Stimulated activated memory B cell treated with anti-CD40 and anti-IgM and Interleukin-4, amounts not matched to agents 10 μg/mL and 1 μg/mL and 100 μg/mL, for 72 hours (primary cell): ENCODE data around the gene REC114.
A peak's percentile ranks its signal among the peaks of the same experiment; 100 is the strongest.
"Not testable (repeated sequence)": the region's sequence is repeated elsewhere in the genome, so short reads cannot be mapped to it uniquely, and the experiment has no call there.

ENCODE experiments used
- ATAC-seq: fragments of 150-1000 bp; cut with Tn5 transposase; 2 replicates; pipeline ENCODE4 v1.10.0; 2021
- H3K27ac Mint-ChIP-seq: one replicate; pipeline ENCODE4 v1.8.0; 2022; ENCODE audit warnings: mild to moderate bottlenecking, mixed read lengths
- H3K27me3 Mint-ChIP-seq: one replicate; pipeline ENCODE4 v1.8.0; 2022; ENCODE audit warnings: mixed read lengths
- H3K36me3 Mint-ChIP-seq: one replicate; pipeline ENCODE4 v1.8.0; 2022; ENCODE audit warnings: mixed read lengths
- H3K4me1 Mint-ChIP-seq: one replicate; pipeline ENCODE4 v1.8.0; 2022; ENCODE audit warnings: mixed read lengths
- H3K4me3 Mint-ChIP-seq: one replicate; pipeline ENCODE4 v1.8.0; 2022; ENCODE audit warnings: mild to moderate bottlenecking, moderate library complexity, mixed read lengths
- H3K9me3 Mint-ChIP-seq: one replicate; pipeline ENCODE4 v1.8.0; 2022; ENCODE audit warnings: mixed read lengths

REC114 gene

DNA sequence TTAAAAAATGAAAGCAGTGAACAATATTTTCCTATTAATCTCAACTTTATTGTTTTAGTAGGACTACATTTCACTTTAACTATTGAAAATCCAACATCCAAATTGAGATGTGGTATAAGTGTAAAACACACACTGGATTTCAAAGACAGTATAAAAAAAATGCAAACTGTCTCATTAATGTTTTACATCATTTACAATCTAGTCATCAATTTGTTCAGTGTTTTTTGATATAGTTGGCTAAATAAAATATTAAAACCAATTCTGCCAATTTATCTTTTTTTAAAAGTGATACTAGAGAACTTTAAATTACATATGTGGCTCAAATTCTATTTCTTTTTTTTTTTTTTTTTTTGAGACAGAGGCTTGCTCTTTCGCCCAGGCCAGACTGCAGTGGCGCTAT is 95.2 kb downstream of the REC114 start:
- H3K4me1 Mint-ChIP-seq: no peaks in the 10 kb centered on the region
- ATAC-seq: no peak
- no peaks in the 10 kb centered on the region for H3K27me3 Mint-ChIP-seq
- no peaks in the 10 kb centered on the region for H3K36me3 Mint-ChIP-seq
- no peaks in the 10 kb centered on the region for H3K9me3 Mint-ChIP-seq
- H3K27ac Mint-ChIP-seq: no peak overlapping the region
- no peak overlapping the region for H3K4me3 Mint-ChIP-seq

DNA sequence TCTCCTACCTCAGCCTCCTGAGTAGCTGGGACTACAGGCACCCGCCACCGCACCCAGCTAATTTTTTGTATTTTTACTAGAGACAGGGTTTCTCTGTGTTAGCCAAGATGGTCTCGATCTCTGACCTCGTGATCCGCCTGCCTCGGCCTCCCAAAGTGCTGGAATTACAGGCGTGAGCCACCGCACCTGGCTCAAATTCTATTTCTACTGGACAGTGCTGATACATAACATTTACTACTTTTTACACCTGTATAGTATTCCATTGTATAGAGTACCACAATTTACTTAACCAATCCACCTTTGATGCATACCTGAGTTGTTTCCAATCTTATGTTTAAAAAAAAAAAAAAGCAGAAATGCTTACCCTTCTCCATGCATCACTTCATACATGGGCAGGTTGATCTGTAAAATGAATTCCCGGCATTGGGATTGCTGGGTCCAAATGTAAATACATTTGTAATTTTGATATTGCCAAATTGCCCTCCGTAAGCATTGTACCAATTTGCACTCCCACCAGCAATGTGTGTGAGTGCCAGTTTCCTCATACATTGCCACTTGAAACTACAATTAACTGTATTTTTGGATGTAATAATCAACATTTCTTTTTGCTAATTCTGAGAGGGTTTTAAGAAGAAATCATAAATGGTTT is 95.7 kb downstream of the REC114 start:
- no peak for ATAC-seq
- no peak overlapping the region for H3K4me3 Mint-ChIP-seq
- H3K27ac Mint-ChIP-seq: no peak overlapping the region

DNA sequence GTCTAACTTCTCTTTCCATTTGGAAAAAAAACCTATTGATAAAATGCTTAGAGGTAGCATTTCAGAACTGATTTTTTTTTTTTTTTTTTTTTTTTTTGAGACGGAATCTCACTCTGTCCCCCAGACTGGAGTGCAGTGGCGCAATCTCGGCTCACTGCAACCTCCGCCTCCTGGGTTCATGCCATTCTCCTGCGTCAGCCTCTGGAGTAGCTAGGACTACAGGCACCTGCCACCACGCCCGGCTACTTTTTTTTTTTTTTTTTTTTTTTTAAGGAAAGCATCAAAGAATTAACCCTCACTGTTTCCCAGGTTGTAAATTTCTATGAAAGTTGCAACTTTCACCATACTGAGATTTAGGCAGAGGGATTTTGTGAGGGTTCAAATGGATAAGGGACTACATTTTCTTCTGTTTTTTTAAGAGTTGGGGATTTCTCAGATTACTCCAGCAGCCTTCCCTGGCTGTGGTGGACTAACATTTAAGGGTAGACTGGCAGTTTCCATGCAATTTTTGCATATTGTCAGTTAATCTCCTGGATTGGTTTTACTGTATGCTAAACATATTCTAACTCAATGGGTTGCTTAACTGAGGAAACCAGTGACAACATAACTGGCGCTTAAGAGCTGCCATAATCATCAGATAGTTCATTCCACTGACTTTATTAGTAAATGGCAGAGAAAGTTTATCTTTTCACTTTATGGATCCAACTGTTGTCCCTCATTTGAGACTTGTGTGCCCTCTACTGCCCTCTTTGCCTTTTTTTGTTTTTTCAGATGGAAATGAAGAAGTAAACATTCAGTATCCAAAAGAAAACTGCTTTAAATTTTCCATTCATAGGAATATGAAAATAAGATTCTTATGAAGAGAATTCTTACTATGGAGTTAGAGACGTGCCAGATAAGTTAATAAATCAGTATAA is 96.5 kb downstream of the REC114 start:
- H3K4me3 Mint-ChIP-seq: no peak overlapping the region
- H3K27ac Mint-ChIP-seq: no peak overlapping the region
- H3K27me3 Mint-ChIP-seq: no peaks in the 10 kb centered on the region
- H3K9me3 Mint-ChIP-seq: no peaks in the 10 kb centered on the region
- H3K4me1 Mint-ChIP-seq: no peaks in the 10 kb centered on the region
- no peaks in the 10 kb centered on the region for H3K36me3 Mint-ChIP-seq
- ATAC-seq: no peak

More for the DNA sequence above, 95.7 kb downstream of the REC114 start:
- Mint-ChIP-seq H3K36me3 (no peaks in the 10 kb centered on the region), H3K4me1 (no peaks in the 10 kb centered on the region), H3K9me3 (no peaks in the 10 kb centered on the region), H3K27me3 (no peaks in the 10 kb centered on the region)

DNA sequence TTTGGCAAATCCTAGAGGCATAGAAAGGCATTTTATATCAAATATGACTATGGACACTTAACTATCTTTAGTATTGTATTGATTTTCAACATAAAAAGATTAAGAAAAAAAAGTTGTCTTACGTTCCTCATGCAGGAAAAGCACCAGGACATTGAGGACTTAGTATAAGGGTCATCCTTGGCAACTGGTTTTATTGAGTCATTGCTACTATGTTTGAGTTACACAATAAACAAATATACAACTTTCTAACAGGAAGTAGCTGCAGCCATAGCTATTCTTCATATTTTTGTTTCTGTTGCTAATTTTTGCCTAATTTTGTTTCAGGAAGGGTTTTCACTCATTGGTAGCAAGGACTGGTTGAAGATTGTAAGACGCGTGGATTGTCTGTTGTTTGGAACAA is 97.2 kb downstream of the REC114 start:
- Mint-ChIP-seq H3K9me3 (no peaks in the 10 kb centered on the region), H3K27ac (no peak overlapping the region), H3K4me3 (no peak overlapping the region), H3K36me3 (peaks cover 3% of the 10 kb centered on the region), H3K27me3 (no peaks in the 10 kb centered on the region), H3K4me1 (no peaks in the 10 kb centered on the region)
- ATAC-seq: no peak

DNA sequence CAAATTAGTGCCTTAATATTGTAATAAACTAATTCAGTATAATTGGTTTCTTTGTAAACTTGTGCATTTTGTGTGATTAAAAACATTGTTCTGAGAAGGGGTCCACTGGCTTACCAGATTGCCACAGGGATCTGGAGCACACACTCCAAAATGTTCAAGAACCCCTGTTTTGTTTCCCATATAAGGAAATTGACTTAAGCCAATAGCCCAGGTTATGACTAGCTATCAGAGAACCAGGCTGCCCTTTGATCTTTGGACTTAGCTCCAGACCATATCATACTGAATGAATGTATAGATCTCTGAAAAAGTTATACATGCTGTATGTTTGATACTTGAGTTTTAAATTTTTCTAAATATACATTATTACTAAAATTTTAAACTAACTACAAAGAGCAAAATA is 98.5 kb downstream of the REC114 start:
- H3K9me3 Mint-ChIP-seq: no peaks in the 10 kb centered on the region
- H3K4me1 Mint-ChIP-seq: no peaks in the 10 kb centered on the region
- peaks cover 5% of the 10 kb centered on the region for H3K36me3 Mint-ChIP-seq
- no peaks in the 10 kb centered on the region for H3K27me3 Mint-ChIP-seq
- no peak for ATAC-seq
- no peak overlapping the region for H3K27ac Mint-ChIP-seq
- no peak overlapping the region for H3K4me3 Mint-ChIP-seq

DNA sequence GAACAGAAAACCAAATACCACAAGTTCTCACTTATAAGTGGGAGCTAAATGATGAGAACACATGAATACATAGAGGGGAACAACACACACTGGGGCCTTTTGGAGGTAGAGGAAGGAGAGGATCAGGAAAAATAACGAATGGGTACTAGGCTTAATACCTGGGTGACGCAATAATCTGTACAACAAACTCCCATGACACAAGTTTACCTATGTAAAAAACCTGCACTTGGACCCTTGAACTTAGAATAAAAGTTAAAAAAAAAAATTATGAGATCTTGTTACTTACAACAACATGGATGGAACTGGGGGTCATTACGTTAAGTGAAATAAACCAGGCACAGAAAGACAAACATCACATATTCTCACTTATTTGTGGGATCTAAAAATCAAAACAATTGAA is 106.0 kb downstream of the REC114 start:
- H3K4me1 Mint-ChIP-seq, ATAC-seq: not testable (repeated sequence)

DNA sequence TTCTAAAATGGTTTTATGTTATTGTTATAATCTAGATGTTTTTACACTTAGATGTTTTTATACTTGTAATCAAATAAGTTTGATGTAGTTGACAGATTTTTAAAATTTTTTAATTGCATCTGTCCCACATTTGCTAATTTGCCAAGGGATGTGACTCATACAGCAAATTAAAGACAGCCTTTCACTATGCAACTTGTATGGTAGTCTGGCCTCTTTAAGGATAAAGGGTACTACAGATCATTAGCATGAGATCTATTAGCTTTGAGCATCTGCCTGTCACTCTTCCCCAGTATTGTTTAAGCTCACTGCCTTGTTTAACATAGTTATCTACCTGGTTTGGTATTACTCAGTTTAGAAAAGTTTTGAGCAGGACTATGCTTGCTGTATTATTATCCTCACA is 107.2 kb downstream of the REC114 start:
- Mint-ChIP-seq H3K27ac (no peak overlapping the region), H3K9me3 (peaks cover 3% of the 10 kb centered on the region), H3K4me1 (no peaks in the 10 kb centered on the region), H3K4me3 (no peak overlapping the region), H3K36me3 (peaks cover 1% of the 10 kb centered on the region), H3K27me3 (no peaks in the 10 kb centered on the region)
- no peak for ATAC-seq

More for the DNA sequence above, 106.0 kb downstream of the REC114 start:
- not testable (repeated sequence) for H3K27ac Mint-ChIP-seq, H3K4me3 Mint-ChIP-seq, H3K36me3 Mint-ChIP-seq, H3K27me3 Mint-ChIP-seq, H3K9me3 Mint-ChIP-seq

DNA sequence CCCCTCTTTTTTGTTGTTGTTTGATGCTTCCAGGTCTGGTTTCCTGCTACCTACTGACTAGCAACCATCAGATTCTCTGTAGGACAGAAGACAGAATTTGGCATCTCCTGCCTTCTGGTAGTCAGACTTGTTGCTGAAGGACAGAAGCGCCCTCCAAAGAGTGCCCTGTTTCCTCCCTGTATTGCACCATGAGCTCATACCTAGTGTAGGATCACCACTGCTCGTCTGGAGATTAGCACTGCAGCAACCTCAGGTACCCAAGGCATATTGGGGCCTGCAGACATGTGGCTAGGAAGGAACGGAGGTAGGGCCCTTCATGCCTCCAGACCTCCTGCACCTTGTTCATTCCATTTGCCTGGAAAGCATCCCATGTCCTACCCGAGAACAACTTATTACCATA is 112.1 kb downstream of the REC114 start:
- H3K27ac Mint-ChIP-seq: no peak overlapping the region
- no peaks in the 10 kb centered on the region for H3K9me3 Mint-ChIP-seq
- H3K4me1 Mint-ChIP-seq: no peaks in the 10 kb centered on the region
- H3K36me3 Mint-ChIP-seq: peaks cover 12% of the 10 kb centered on the region
- no peak for ATAC-seq
- no peak overlapping the region for H3K4me3 Mint-ChIP-seq
- H3K27me3 Mint-ChIP-seq: no peaks in the 10 kb centered on the region

DNA sequence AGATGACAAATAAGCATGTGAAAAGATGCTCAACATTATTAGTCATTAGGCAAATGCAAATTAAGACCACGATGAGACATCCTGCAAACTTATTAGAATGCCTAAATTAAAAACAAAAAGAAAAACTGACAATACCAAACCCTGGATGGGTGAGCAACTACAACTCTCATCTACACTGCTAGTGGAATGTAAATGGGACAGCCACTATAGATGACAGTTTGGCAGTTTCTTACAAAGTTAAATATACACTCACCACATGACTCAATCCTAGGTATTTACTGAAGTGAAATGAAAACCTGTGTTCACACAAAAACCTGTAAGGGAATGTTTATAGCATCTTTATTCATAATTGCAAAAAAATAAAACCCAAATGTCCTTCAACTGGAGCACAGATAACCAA is 115.6 kb downstream of the REC114 start:
- no peaks in the 10 kb centered on the region for H3K4me1 Mint-ChIP-seq
- no peak overlapping the region for H3K4me3 Mint-ChIP-seq
- no peak overlapping the region for H3K27ac Mint-ChIP-seq
- H3K36me3 Mint-ChIP-seq: peaks cover 27% of the 10 kb centered on the region
- H3K9me3 Mint-ChIP-seq: no peaks in the 10 kb centered on the region
- no peak for ATAC-seq
- H3K27me3 Mint-ChIP-seq: no peaks in the 10 kb centered on the region

DNA sequence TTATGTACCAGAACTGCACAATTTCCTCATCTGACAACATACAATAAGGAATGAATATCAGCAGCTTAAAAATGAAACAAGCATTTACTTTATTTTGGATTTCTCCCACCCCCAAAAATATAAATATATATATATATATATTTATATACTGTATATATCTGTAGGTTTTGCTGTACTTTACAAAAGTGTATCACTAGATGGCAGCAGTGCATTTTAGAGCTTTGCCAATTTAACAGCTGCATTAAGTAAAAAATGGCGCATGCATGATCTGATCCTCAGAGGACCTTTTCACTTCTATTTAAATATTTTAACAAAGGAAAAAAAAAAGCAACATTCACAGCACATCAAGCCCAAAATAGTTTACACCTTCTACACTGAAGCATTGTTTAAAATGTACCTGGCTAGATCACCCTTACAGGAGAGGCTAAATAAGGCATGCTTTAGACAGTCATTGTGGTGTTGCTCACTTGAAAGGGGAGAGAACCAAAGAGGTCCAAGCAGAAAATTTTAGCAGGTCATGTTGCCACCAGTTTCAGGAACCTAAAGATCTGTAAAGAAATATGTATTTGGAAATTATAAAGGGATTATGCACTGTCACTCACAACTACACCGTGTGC is 117.6 kb downstream of the REC114 start:
- no peaks in the 10 kb centered on the region for H3K4me1 Mint-ChIP-seq
- H3K4me3 Mint-ChIP-seq: no peak overlapping the region
- no peaks in the 10 kb centered on the region for H3K9me3 Mint-ChIP-seq
- H3K36me3 Mint-ChIP-seq: peaks cover 46% of the 10 kb centered on the region
- no peak overlapping the region for H3K27ac Mint-ChIP-seq
- ATAC-seq: no peak
- no peaks in the 10 kb centered on the region for H3K27me3 Mint-ChIP-seq

DNA sequence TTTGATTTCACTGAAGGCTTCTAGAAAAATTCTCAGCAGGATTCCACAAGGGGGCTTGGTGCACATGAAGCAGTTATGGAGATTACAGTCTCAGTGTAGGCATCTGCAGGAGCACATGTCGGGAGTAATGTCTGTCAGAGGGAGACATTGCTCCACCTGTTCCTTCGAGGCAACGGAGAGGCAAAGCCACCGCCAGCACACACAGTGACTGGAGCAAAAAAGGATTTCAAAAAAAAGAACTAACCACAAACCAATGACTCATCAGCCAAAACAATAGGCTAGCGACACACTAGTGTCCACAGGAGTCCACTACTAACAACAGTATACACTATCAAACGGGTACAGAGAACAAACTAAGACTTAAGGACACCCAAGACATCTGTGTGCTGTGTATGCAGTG is 121.3 kb downstream of the REC114 start:
- Mint-ChIP-seq H3K4me1 (no peaks in the 10 kb centered on the region), H3K4me3 (no peak overlapping the region), H3K27me3 (no peaks in the 10 kb centered on the region), H3K9me3 (no peaks in the 10 kb centered on the region), H3K27ac (no peak overlapping the region), H3K36me3 (peaks cover 52% of the 10 kb centered on the region)
- ATAC-seq: no peak

DNA sequence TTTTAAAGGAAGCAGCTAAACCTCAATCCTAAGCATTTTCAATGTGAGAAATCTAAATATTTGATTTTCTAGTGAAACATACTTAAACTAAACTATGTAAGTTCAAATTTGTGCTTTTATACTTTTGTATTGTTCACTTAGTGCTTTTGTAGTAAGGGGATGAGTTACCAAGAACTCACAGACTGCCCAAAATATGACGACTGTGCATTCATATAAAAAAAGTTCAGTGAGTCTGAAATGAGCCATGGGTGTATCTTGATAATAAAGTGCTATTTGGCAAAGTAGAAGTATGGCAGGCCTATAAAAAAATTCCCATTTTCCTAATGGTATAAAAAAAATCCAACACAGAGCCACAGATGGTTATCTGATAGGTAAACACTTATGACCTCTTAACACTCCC is 124.1 kb downstream of the REC114 start:
- peaks cover 72% of the 10 kb centered on the region for H3K36me3 Mint-ChIP-seq
- no peak overlapping the region for H3K27ac Mint-ChIP-seq
- no peaks in the 10 kb centered on the region for H3K27me3 Mint-ChIP-seq
- ATAC-seq: no peak
- no peaks in the 10 kb centered on the region for H3K4me1 Mint-ChIP-seq
- no peak overlapping the region for H3K4me3 Mint-ChIP-seq
- no peaks in the 10 kb centered on the region for H3K9me3 Mint-ChIP-seq

DNA sequence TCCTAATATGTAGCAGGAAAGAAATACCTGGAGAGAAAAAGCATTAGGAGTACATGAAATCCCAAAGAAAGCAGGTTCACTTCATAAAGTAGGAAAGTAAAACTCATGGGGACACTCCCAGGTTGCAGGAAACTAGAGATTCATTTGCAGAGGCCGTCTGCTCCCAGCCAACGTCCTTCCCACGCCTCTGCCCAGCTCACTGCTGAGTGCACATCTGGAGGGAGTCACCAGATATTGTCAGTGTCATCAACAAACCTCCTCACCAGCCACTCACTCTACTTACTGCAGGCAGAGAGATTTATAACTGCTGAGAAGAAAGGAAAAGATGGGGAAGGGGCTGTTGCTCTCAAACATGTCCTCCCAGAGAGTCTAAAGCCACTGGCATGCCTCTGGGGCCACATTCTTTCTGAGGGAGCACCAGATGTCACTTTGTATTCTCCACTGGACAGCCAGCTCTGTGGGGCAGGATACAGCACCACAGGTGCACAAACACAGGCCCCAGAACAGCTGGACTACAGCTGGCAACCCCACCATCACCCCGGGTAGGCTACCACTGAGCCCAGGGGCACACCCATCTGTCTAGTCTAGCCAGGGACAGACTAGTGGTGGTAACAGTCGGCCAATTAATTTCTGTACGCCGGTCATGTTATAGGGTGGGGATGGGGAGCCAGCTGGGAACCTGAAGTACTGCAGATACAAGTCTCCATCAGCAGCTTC is 125.8 kb downstream of the REC114 start:
- H3K4me1 Mint-ChIP-seq: no peaks in the 10 kb centered on the region
- H3K27ac Mint-ChIP-seq: no peak overlapping the region
- H3K27me3 Mint-ChIP-seq: no peaks in the 10 kb centered on the region
- H3K9me3 Mint-ChIP-seq: no peaks in the 10 kb centered on the region
- no peak overlapping the region for H3K4me3 Mint-ChIP-seq
- peaks cover 68% of the 10 kb centered on the region for H3K36me3 Mint-ChIP-seq
- ATAC-seq: no peak

DNA sequence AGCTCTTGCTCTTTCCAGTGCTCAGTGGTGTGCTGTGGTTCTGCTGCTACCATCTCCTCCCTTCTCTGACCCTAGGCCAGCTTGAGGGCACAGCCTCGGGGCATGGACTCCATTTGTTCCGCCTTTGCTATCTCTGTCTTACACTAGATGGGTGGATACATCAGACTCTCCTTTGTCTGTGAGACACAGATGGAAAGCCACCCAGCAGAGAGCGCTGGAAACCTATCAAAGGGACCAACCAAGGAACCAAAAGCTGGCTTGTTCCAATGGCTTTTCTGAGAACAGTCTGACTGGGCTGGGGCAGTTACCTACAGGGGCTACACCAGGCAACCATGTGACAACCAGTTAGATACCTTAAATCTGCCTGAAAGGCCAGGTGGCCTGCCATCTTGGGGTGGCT is 126.4 kb downstream of the REC114 start:
- Mint-ChIP-seq H3K9me3 (no peaks in the 10 kb centered on the region), H3K36me3 (peaks cover 68% of the 10 kb centered on the region), H3K4me3 (no peak overlapping the region), H3K4me1 (no peaks in the 10 kb centered on the region), H3K27me3 (no peaks in the 10 kb centered on the region), H3K27ac (no peak overlapping the region)
- no peak for ATAC-seq

DNA sequence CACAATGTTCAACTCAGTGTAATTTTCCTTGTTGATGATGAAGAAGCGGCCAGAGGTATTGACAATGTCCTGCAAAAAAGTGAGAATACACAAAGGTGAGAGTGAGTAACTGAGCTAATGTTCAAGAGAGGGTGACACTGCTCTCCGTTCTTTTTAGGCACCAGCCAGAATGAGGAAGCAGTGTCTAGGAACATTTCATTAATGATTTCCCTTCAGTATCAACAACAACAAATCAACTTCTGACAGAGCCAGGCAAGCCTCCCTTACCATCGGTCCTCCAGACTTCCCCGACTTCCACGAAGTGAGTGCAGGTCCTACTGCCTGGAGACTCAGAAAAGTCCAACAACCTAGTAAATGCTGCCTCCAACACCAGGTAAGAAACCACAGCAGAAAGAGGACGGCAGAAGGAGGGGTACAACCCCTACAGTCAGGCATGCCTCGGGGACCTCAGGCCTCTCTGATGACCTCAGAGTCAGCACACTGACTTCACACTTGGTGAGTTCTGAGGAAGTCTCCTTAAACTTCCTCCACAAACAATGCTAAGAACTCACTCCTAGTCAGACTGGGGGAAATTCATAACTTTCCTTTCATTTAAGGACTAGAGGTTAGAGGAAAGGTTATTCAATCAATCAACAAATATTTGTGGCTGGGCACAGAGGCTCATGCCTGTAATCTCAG is 127.5 kb downstream of the REC114 start:
- Mint-ChIP-seq H3K4me3 (no peak overlapping the region), H3K36me3 (peaks cover 58% of the 10 kb centered on the region), H3K27me3 (no peaks in the 10 kb centered on the region), H3K9me3 (no peaks in the 10 kb centered on the region), H3K4me1 (no peaks in the 10 kb centered on the region), H3K27ac (peak overlapping the region; percentile 2)
- ATAC-seq: no peak
